Measurements from ENCODE around the gene PLS1.

PLS1 gene

GRCh38 chr3:142723665-142723967, 127.4 kb downstream of the PLS1 start:
- TF ChIP-seq, protein P1, sequence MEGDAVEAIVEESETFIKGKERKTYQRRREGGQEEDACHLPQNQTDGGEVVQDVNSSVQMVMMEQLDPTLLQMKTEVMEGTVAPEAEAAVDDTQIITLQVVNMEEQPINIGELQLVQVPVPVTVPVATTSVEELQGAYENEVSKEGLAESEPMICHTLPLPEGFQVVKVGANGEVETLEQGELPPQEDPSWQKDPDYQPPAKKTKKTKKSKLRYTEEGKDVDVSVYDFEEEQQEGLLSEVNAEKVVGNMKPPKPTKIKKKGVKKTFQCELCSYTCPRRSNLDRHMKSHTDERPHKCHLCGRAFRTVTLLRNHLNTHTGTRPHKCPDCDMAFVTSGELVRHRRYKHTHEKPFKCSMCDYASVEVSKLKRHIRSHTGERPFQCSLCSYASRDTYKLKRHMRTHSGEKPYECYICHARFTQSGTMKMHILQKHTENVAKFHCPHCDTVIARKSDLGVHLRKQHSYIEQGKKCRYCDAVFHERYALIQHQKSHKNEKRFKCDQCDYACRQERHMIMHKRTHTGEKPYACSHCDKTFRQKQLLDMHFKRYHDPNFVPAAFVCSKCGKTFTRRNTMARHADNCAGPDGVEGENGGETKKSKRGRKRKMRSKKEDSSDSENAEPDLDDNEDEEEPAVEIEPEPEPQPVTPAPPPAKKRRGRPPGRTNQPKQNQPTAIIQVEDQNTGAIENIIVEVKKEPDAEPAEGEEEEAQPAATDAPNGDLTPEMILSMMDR (IDR thresholded peaks at IDR 0.05; ENCODE audit: insufficient read depth, missing control alignments), result no peak
- FAIRE-seq, result no peak
- no peak for DNase-seq (ENCODE audit: insufficient read length, low spot score)

DNA sequence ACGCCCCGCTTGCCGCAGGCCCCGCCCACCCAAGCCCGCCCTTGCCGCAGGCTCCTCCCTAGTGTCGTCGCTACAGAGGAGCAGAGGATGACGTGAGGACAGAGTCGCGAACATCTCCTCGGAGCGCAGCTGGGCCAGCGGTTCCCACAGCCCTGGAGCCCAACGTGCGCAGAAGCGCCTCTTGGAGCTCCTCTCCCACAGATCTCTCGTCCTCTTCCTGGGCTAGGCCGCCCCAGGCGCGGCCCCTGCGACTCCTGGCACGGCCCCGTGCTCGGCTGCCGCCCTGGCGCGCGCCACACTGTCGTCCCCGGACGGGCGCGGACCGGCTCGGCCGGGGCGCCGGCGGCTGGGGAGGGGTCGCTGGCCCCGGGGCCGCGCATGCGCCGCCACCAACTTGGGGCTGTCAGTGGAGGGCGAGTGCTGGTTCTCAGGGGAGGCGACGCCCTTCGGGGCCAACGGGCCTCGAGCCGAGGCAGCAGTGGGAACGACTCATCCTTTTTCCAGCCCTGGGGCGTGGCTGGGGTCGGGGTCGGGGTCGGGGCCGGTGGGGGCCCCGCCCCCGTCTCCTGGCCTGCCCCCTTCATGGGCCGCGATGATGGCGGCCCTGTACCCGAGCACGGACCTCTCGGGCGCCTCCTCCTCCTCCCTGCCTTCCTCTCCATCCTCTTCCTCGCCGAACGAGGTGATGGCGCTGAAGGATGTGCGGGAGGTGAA, 127.9 kb downstream of the PLS1 start, which contains the start of gene TRPC1:
TRPC1 (plus strand) TSS at position 67 of the 714 bp plus-strand sequence; CDS start at position 593, 526 bp downstream.
- TF ChIP-seq, protein P1 (IDR thresholded peaks at IDR 0.05; ENCODE audit: insufficient read depth, missing control alignments), result no peak
- FAIRE-seq, result no peak
- peak; percentile 73 for DNase-seq (ENCODE audit: insufficient read length, low spot score)

DNA sequence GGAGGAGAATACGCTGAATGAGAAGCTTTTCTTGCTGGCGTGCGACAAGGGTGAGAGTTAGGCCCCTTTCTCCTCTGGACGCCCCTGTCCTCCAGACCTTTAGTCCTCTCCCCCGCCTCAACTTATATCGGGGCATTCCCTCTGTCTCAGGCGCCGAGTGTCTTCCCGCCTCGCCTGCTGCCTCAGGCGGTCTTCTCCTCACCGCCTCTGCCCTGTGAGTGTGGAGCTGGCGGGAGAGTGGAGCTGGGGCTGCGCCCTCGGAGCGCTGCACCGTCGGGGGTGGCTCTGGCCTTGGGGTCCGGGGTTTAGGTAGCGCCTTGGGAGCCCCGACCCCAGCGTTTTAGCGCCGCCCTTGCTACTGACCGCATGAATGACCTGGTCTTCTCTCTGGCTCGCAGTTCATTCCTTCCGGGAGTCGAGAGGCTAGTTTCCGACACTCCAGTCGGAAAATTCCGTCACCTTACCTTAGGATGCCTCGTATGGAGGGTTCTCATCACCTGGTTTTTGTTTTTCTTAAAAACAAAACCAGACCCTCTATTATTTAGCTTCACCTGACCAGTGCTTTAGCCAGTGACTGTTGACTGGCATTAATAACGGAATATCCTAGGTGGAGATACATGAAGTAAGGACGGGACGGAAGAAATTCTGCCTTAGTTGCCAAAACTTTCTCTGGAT, 128.6 kb downstream of the PLS1 start:
- TF ChIP-seq, protein P1 (IDR thresholded peaks at IDR 0.05; ENCODE audit: insufficient read depth, missing control alignments), result no peak
- no peak for DNase-seq (ENCODE audit: insufficient read length, low spot score)
- FAIRE-seq, result no peak

DNA sequence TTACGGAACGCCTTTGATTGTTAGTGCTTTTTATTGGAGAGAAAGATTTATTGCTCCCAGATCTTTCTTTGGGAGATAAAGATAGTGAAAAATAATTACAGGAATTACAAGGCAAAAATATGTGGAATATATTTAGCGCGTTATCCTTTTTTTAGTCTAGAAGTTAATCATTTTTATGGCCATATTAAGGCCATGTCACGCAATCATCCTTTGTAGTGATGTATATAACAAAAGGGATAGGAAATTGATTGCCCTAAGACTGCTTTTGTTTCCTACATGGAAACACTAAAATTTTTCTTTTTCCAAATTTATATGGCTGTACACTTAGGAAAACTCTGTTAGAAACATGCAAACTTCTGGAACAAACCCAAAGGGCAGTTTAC, 129.2 kb downstream of the PLS1 start:
- DNase-seq (ENCODE audit: insufficient read length, low spot score) (no peak), FAIRE-seq (no peak)
- TF ChIP-seq, protein P1 (IDR thresholded peaks at IDR 0.05; ENCODE audit: insufficient read depth, missing control alignments), result no peak

DNA sequence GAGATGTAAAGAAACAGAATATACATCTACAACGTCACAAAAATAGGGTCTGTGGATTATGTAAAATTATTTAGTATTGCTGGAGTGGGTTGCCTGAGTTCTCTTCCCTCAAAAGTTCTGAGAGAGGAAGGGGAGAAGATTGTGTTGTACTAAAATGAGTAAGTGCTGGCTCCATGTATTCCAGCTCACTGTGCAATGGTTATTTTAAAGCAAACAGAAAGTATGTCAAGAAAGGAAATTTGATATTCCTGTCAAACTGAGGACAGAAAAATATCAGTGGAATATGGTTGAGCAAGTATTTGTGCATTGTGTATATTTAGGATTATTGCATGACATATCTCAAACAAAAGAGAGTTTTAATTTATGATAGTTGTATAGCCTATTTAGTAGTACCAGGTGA, 129.8 kb downstream of the PLS1 start:
- TF ChIP-seq, protein P1 (IDR thresholded peaks at IDR 0.05; ENCODE audit: insufficient read depth, missing control alignments), result no peak
- DNase-seq (ENCODE audit: insufficient read length, low spot score) (no peak), FAIRE-seq (no peak)

GRCh38 chr3:142732066-142732465, 135.9 kb downstream of the PLS1 start:
- FAIRE-seq (no peak), DNase-seq (ENCODE audit: insufficient read length, low spot score) (no peak)
- TF ChIP-seq, protein P1 (IDR thresholded peaks at IDR 0.05; ENCODE audit: insufficient read depth, missing control alignments), result no peak

DNA sequence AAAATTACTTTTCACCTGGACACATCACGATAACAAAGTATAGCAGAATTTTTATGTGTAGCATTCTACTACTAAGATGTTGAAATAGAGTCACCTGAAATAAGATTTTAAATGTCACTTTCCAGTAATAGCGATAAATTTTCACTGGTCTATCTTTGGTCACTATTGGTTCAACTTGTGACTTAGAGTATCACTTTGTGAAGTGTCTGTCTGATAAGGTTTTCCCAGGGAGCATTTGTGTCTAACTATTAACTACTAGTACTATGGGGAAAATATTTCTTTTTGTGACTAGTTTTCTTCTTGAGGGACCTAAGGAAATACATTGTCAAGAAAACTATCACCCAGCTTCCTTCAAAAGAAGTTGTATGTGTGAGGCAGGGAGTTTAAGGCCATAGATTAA, 138.6 kb downstream of the PLS1 start:
- TF ChIP-seq, protein P1 (IDR thresholded peaks at IDR 0.05; ENCODE audit: insufficient read depth, missing control alignments), result no peak
- FAIRE-seq, result peak; percentile 51
- no peak for DNase-seq (ENCODE audit: insufficient read length, low spot score)

Measured in D721Med (cell line).